HAP-1 (cell line): ENCODE measurements around the gene IGSF9.
"Not testable (repeated sequence)": the region's sequence is repeated elsewhere in the genome, so short reads cannot be mapped to it uniquely, and the experiment has no call there.

Source experiments
- DNase-seq, 2 experiments: peaks; one replicate each; pipeline ENCODE4 v3.0.0-alpha.2; 2016 to 2020; ENCODE audit warnings: low spot score in 2 of 2
- H3K27me3 ChIP-seq: fragments of 250-450 bp; sonication (Bioruptor Pico); 2 replicates; pipeline ENCODE4 v1.5.1; 2020; ENCODE audit warnings: low read depth, mild to moderate bottlenecking, moderate library complexity
- H3K36me3 ChIP-seq: fragments of 250-450 bp; sonication (Bioruptor Pico); replicated peaks from 2 replicates; pipeline ENCODE4 v1.5.1; 2020; ENCODE audit warnings: mild to moderate bottlenecking
- H3K4me1 ChIP-seq: fragments of 250-450 bp; sonication (Bioruptor Pico); 2 replicates; pipeline ENCODE4 v1.5.1; 2020; ENCODE audit warnings: mild to moderate bottlenecking
- H3K4me3 ChIP-seq: fragments of 250-450 bp; sonication (Bioruptor Pico); 2 replicates; pipeline ENCODE4 v1.5.1; 2020; ENCODE audit warnings: mild to moderate bottlenecking, moderate library complexity
- H3K9me3 ChIP-seq: fragments of 250-450 bp; sonication (Bioruptor Pico); 2 replicates; pipeline ENCODE4 v1.5.1; 2020; ENCODE audit warnings: mild to moderate bottlenecking, moderate library complexity
- in situ Hi-C: fragments of 300-500 bp; cut with MboI; formaldehyde crosslinking; loops from 3 replicates; pipeline ENCODE4 v1.14.3; 2020; ENCODE audit warnings: low sequenced_read_pairs, inconsistent platforms, mixed read lengths

IGSF9 gene

DNA sequence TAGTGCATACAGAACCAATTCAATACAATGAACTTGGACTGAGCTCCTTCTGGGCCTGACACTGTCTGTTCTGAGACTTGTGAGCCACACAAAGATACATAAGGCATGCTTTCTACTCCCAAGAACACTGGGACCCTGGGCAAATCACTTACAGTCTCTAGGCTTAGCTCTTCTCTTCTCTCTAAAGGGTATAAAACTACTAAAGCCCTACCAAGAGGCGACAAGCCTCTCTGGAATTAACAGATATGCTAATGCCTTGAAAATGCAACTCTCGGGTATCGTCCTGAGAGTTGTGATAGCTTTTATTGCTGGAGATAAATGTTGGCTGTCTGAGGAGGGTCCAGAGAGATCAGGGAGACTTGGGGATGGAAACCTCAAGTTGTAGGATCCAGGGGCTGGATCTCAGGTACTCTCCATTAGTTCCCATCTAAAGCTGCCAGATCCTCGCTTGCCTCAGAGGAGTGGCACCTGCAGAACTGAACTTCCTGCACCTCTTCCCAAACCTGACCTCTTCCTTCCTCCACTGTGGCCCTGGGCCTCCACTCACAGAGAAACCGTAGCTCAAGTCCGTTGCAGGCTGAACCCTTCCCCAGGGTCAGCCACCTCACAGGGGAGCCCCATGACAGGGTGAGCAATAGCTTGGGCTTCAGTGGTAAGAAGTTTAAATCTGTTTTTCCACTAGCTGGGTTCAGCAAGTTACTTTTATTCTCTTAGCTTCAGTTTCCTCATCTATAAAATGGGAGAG, 33.9 kb downstream of the IGSF9 start:
- in situ Hi-C loops, result no loop called here
- Histone ChIP-seq H3K4me3 (no peak overlapping the region), H3K27me3 (no peaks in the 10 kb centered on the region), H3K9me3 (no peaks in the 10 kb centered on the region), H3K4me1 (peaks cover 11% of the 10 kb centered on the region), H3K36me3 (no peaks in the 10 kb centered on the region)
- DNase-seq, result no peak

DNA sequence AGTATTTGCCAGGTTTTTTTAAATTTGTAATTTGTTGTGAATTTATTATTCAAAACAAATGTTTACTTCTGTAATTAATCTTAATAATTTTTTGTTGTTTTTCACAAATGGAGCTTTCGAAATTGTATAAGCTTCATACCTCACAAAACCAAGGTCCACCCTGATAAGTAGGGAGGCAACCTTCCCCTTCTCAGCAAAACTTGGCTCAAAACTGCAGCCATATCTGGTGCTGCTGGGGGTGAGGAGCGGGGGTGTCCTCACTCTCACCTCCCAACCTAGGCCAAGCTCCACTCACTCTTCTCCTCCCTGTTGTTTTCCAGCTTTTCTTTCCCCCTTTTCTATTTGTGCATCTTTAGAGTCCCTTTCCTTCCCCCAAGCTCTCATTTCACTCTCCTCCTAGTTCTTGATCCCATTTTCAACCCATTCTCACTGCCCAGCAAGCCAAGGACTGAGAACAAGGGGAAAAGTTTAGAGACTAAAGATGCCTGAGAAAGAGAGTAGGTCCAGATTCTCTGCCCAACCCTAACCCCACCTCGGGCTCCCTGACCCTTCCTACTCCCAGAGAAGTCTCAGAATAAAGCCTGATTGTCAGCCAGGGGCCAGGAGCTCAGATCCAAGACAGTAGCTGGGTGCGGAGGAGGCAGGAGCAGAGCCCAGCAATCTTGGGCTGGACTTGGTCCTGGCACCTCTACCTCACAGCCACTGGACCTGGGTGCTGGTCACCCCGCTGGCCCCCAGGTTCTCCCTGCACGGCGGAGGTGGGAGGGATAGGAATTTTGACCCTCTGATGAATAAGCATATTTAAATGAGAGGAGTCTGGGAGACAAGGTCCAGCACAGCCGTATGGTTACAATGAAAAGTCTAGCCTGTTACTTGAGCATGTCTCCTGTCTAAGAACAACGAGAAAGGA, 37.1 kb downstream of the IGSF9 start:
- in situ Hi-C loops, result no loop called here
- H3K27me3 ChIP-seq, result no peaks in the 10 kb centered on the region
- no peak overlapping the region for H3K4me3 ChIP-seq
- DNase-seq, result no peak
- no peaks in the 10 kb centered on the region for H3K36me3 ChIP-seq
- H3K9me3 ChIP-seq, result no peaks in the 10 kb centered on the region; the same call in 1 of the 2 replicates
- H3K4me1 ChIP-seq, result peaks cover 3% of the 10 kb centered on the region; the same call in 1 of the 2 replicates

- H3K4me1 ChIP-seq, result peaks cover 3% of the 10 kb centered on the region; the same call in 1 of the 2 replicates
- H3K9me3 ChIP-seq, result no peaks in the 10 kb centered on the region; the same call in 1 of the 2 replicates
- no peaks in the 10 kb centered on the region for H3K27me3 ChIP-seq
- no peak overlapping the region for H3K4me3 ChIP-seq
- no peaks in the 10 kb centered on the region for H3K36me3 ChIP-seq
- in situ Hi-C loops, result no loop called here
- no peak for DNase-seq
These were observed 38.5 kb downstream of the IGSF9 start for GRCh38 chr1:159906960-159907359.

- H3K9me3 ChIP-seq, H3K27me3 ChIP-seq, H3K36me3 ChIP-seq, H3K4me3 ChIP-seq, DNase-seq, H3K4me1 ChIP-seq, in situ Hi-C loops: not testable (repeated sequence)
These were observed 41.4 kb downstream of the IGSF9 start for GRCh38 chr1:159904036-159904435.

GRCh38 chr1:159902541-159902940, 42.9 kb downstream of the IGSF9 start:
- in situ Hi-C loops, result no loop called here
- no peak for DNase-seq
- Histone ChIP-seq H3K4me3 (no peak overlapping the region), H3K27me3 (no peaks in the 10 kb centered on the region), H3K4me1 (no peaks in the 10 kb centered on the region), H3K9me3 (no peaks in the 10 kb centered on the region; the same call in 1 of the 2 replicates), H3K36me3 (no peaks in the 10 kb centered on the region)

DNA sequence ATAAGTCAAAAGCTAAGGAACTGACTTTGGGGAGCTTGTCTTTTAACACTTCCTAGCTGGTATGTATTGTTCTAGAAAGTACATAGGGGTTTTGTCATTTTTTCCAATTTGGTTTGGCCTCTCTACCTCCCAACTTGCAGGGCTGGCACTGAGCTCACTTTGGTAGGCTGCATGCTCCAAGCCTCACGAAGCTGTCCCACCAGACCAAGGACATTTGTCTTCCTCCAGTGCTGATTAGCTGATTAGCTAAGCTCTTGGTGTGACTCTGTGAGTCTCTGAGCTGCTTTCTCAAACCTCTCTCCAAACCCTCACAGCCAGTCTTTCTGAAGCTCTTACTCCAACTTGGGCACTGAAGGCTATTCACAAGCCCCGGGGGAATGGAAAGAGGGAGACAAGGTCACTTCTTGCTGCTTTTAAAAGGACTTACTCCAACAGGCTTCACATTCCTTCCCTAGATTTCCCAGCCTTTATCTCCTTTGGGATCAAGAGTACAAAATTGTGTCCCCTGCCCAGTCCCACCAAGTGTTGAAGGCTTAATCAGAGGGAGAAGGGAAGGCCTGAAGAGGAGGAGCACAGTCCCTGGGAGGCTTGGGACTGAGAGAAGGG, 44.6 kb downstream of the IGSF9 start:
- H3K9me3 ChIP-seq, result no peaks in the 10 kb centered on the region; the same call in 1 of the 2 replicates
- no peaks in the 10 kb centered on the region for H3K27me3 ChIP-seq
- DNase-seq, result peak in 1 of 2 experiments; percentile 18
- H3K36me3 ChIP-seq, result no peaks in the 10 kb centered on the region
- no peak overlapping the region for H3K4me3 ChIP-seq
- in situ Hi-C loops, result no loop called here
- H3K4me1 ChIP-seq, result no peaks in the 10 kb centered on the region

DNA sequence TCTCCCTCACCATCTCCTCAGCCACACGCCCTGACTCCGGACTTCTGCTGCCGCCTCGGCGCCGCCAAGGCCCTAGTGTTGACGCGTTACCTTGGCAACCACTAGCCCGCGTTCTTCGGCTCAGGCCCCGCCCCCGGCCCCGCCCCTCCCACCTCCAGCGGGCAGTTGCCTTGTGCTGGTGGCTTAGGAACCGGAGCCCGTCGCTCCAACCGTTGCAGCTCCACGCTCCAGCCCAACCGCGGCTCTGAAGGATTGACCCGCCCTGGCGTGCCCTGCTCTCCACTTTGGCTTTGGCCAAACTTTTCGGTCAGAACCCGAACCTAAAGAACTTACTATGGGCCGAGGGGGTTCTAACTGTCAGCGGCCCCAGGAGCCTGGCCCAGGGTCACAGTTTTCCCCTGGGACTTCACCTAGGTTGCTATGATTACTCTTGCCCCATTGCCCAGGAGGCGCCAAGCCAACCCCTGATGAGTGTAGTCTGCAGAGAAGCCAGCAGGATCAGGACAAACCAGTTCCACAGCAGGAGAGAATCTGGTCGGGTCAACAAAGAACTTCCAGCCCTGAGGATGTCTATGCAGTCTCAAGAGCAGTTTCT, 45.2 kb downstream of the IGSF9 start, which contains the start of gene CFAP45:
TSS of gene CFAP45 (minus strand) at position 80 of the 595 bp plus-strand sequence. CDS start at position 13, 67 bp downstream.
- in situ Hi-C loops, result no loop called here

GRCh38 chr1:159899634-159900033, 45.8 kb downstream of the IGSF9 start:
- H3K27me3 ChIP-seq, DNase-seq, H3K4me3 ChIP-seq, H3K9me3 ChIP-seq, H3K4me1 ChIP-seq, in situ Hi-C loops, H3K36me3 ChIP-seq: not testable (repeated sequence)

More for the DNA sequence above, 45.2 kb downstream of the IGSF9 start, which contains the start of gene CFAP45:
- H3K9me3 ChIP-seq, result no peaks in the 10 kb centered on the region; the same call in 1 of the 2 replicates
- H3K4me3 ChIP-seq, result no peak within 1 kb of the TSS
- no peaks in the 10 kb centered on the region for H3K36me3 ChIP-seq
- H3K4me1 ChIP-seq, result no peaks in the 10 kb centered on the region
- no peaks in the 10 kb centered on the region for H3K27me3 ChIP-seq
- peak in 1 of 2 experiments; percentile 17 for DNase-seq

- Histone ChIP-seq H3K36me3 (no peaks in the 10 kb centered on the region), H3K9me3 (no peaks in the 10 kb centered on the region), H3K4me1 (no peaks in the 10 kb centered on the region), H3K27me3 (peaks cover 3% of the 10 kb centered on the region; the same call in 1 of the 2 replicates), H3K4me3 (no peak overlapping the region)
- no peak for DNase-seq
- in situ Hi-C loops, result no loop called here
These were observed 46.9 kb downstream of the IGSF9 start for GRCh38 chr1:159898527-159898926.

GRCh38 chr1:159897962-159898361, 47.5 kb downstream of the IGSF9 start:
- no peaks in the 10 kb centered on the region for H3K4me1 ChIP-seq

DNA sequence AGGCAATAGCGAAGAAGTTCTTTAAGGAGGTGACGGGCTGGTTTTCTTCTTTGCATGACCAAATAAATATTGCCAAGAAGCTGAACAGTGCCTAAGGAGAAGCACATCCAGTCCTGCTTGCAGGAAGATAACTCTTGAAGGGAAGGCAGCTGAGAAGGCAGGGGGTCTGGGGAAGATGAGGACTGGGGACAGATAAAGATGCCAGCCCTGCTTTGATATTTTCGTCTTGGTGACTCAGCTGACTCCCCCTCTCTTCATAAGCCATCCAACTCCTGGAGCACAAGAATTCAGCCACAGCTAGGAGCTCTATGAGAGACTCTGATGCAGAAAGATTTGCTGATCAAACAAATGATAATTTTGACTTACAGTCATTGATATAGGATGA, 48.9 kb downstream of the IGSF9 start:
- in situ Hi-C loops, result no loop called here
- no peaks in the 10 kb centered on the region for H3K4me1 ChIP-seq
- DNase-seq, result no peak
- no peaks in the 10 kb centered on the region for H3K36me3 ChIP-seq
- no peaks in the 10 kb centered on the region for H3K9me3 ChIP-seq
- H3K4me3 ChIP-seq, result no peak overlapping the region
- H3K27me3 ChIP-seq, result peaks cover 3% of the 10 kb centered on the region; the same call in 1 of the 2 replicates

More at GRCh38 chr1:159897962-159898361, 47.5 kb downstream of the IGSF9 start:
- no peak overlapping the region for H3K4me3 ChIP-seq
- H3K9me3 ChIP-seq, result no peaks in the 10 kb centered on the region
- H3K36me3 ChIP-seq, result no peaks in the 10 kb centered on the region
- in situ Hi-C loops, result no loop called here
- peaks cover 3% of the 10 kb centered on the region; the same call in 1 of the 2 replicates for H3K27me3 ChIP-seq
- no peak for DNase-seq

DNA sequence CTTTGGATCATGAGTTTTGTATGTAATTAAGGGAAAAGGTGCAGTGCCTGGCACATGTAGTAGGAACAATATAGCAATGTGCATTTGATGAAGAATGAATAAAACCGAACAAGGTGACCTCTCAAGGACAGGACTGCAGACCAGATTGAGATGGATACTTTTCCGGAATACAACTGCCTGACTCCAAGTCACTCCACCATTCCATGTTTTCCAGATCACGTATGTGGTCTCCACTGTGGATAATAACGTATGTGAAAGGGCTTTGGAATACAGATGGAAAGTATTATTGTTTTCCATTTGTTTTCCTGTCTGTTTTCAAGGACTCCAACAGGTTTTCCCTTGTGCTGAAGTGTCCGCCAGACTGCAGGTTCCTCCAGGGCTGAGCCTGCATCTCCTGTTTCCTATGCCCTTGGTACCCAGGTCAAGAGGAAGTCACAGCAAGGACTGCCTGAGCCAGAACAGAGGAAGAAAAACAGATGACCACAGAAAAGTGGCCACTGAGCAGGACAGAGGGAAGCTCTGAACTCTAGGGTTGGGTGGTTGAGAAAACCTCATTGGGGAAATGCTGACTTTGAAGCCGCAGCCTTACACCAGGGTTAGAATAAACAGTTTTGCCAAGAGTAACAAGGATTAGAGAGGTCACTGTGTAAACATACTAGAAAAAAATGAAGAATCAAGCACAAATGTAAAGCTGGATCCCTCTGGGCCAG, 49.4 kb downstream of the IGSF9 start:
- no peaks in the 10 kb centered on the region for H3K9me3 ChIP-seq
- H3K27me3 ChIP-seq, result peaks cover 3% of the 10 kb centered on the region; the same call in 1 of the 2 replicates
- no peak for DNase-seq
- no peaks in the 10 kb centered on the region for H3K36me3 ChIP-seq
- no peak overlapping the region for H3K4me3 ChIP-seq
- no peaks in the 10 kb centered on the region for H3K4me1 ChIP-seq
- in situ Hi-C loops, result no loop called here

DNA sequence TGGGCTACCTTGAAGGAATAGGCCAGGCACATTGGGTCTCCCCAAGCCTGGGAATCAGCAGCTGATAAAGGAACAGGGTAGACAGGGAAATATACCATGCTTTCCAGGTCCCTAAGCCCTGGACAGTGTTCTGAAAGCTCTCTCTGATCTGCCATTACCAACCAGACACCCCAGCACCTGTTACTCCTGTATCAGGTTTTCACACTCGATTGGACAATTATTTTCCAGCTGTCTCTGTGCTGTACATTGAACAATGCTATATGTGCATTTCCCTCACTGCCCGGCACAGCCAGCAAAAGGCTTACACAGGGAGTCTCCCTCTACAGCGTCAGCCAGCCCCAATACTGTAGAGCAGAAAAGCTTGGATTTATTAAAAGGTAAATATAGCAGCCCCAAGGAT, 50.1 kb downstream of the IGSF9 start:
- no peak for DNase-seq
- in situ Hi-C loops, result no loop called here
- Histone ChIP-seq H3K36me3 (no peaks in the 10 kb centered on the region), H3K9me3 (no peaks in the 10 kb centered on the region), H3K27me3 (peaks cover 3% of the 10 kb centered on the region; the same call in 1 of the 2 replicates), H3K4me1 (no peaks in the 10 kb centered on the region), H3K4me3 (no peak overlapping the region)
